ENCODE data around the gene OR2V2.
"Not testable (repeated sequence)": the region's sequence is repeated elsewhere in the genome, so short reads cannot be mapped to it uniquely, and the experiment has no call there.

Gene OR2V2

GRCh38 chr5:181109489-181110013, 37.8 kb upstream of the OR2V2 start:
- Mint-ChIP-seq H3K4me1 (ENCODE audit: low read depth) (peaks cover under 1% of the 10 kb centered on the region), H3K4me3 (no peak overlapping the region), H3K27me3 (peaks cover 38% of the 10 kb centered on the region), H3K36me3 (no peaks in the 10 kb centered on the region), H3K9me3 (ENCODE audit: low read depth) (no peaks in the 10 kb centered on the region), H3K27ac (no peak overlapping the region)

GRCh38 chr5:181111010-181111409, 36.4 kb upstream of the OR2V2 start:
- H3K4me1 Mint-ChIP-seq (ENCODE audit: low read depth) = peaks cover 10% of the 10 kb centered on the region
- H3K9me3 Mint-ChIP-seq (ENCODE audit: low read depth) = no peaks in the 10 kb centered on the region
- H3K36me3 Mint-ChIP-seq = no peaks in the 10 kb centered on the region
- no peak overlapping the region for H3K4me3 Mint-ChIP-seq
- no peak overlapping the region for H3K27ac Mint-ChIP-seq
- H3K27me3 Mint-ChIP-seq = peaks cover 47% of the 10 kb centered on the region

GRCh38 chr5:181112476-181112875, 34.9 kb upstream of the OR2V2 start:
- Mint-ChIP-seq H3K27ac (no peak overlapping the region), H3K27me3 (peaks cover 54% of the 10 kb centered on the region), H3K4me1 (ENCODE audit: low read depth) (peaks cover 10% of the 10 kb centered on the region), H3K4me3 (no peak overlapping the region), H3K36me3 (no peaks in the 10 kb centered on the region), H3K9me3 (ENCODE audit: low read depth) (no peaks in the 10 kb centered on the region)

- H3K36me3 Mint-ChIP-seq; H3K27ac Mint-ChIP-seq; H3K4me3 Mint-ChIP-seq; H3K4me1 Mint-ChIP-seq (ENCODE audit: low read depth); H3K9me3 Mint-ChIP-seq (ENCODE audit: low read depth): not testable (repeated sequence)
- peaks cover 56% of the 10 kb centered on the region for H3K27me3 Mint-ChIP-seq
Measured at GRCh38 chr5:181113572-181113971, 33.8 kb upstream of the OR2V2 start.

- H3K36me3 Mint-ChIP-seq = no peaks in the 10 kb centered on the region
- no peak overlapping the region for H3K27ac Mint-ChIP-seq
- H3K27me3 Mint-ChIP-seq = peaks cover 63% of the 10 kb centered on the region
Measured at GRCh38 chr5:181114284-181114843, 33.0 kb upstream of the OR2V2 start.

GRCh38 chr5:181114844-181115778, 32.3 kb upstream of the OR2V2 start:
- Mint-ChIP-seq H3K4me3 (no peak overlapping the region), H3K27me3 (peaks cover 60% of the 10 kb centered on the region), H3K4me1 (ENCODE audit: low read depth) (peaks cover 10% of the 10 kb centered on the region), H3K36me3 (no peaks in the 10 kb centered on the region), H3K27ac (no peak overlapping the region), H3K9me3 (ENCODE audit: low read depth) (no peaks in the 10 kb centered on the region)

More at GRCh38 chr5:181114284-181114843, 33.0 kb upstream of the OR2V2 start:
- H3K4me1 Mint-ChIP-seq (ENCODE audit: low read depth) = peaks cover 10% of the 10 kb centered on the region
- no peak overlapping the region for H3K4me3 Mint-ChIP-seq
- no peaks in the 10 kb centered on the region for H3K9me3 Mint-ChIP-seq (ENCODE audit: low read depth)

GRCh38 chr5:181118369-181118768, 29.0 kb upstream of the OR2V2 start:
- Mint-ChIP-seq H3K4me1 (ENCODE audit: low read depth) (peaks cover 10% of the 10 kb centered on the region), H3K4me3 (no peak overlapping the region), H3K27me3 (peaks cover 65% of the 10 kb centered on the region), H3K27ac (no peak overlapping the region), H3K36me3 (no peaks in the 10 kb centered on the region), H3K9me3 (ENCODE audit: low read depth) (no peaks in the 10 kb centered on the region)

GRCh38 chr5:181119105-181119504, 28.3 kb upstream of the OR2V2 start:
- H3K36me3 Mint-ChIP-seq = no peaks in the 10 kb centered on the region
- no peaks in the 10 kb centered on the region for H3K9me3 Mint-ChIP-seq (ENCODE audit: low read depth)
- peaks cover 10% of the 10 kb centered on the region for H3K4me1 Mint-ChIP-seq (ENCODE audit: low read depth)
- no peak overlapping the region for H3K4me3 Mint-ChIP-seq
- H3K27me3 Mint-ChIP-seq = peaks cover 62% of the 10 kb centered on the region
- no peak overlapping the region for H3K27ac Mint-ChIP-seq

GRCh38 chr5:181120306-181120705, 27.1 kb upstream of the OR2V2 start:
- Mint-ChIP-seq H3K27me3 (peaks cover 55% of the 10 kb centered on the region), H3K27ac (no peak overlapping the region), H3K36me3 (no peaks in the 10 kb centered on the region), H3K9me3 (ENCODE audit: low read depth) (no peaks in the 10 kb centered on the region), H3K4me1 (ENCODE audit: low read depth) (peaks cover 3% of the 10 kb centered on the region), H3K4me3 (no peak overlapping the region)

GRCh38 chr5:181120761-181121160, 26.6 kb upstream of the OR2V2 start:
- no peak overlapping the region for H3K4me3 Mint-ChIP-seq
- H3K27me3 Mint-ChIP-seq = peaks cover 53% of the 10 kb centered on the region
- H3K27ac Mint-ChIP-seq = no peak overlapping the region
- no peaks in the 10 kb centered on the region for H3K4me1 Mint-ChIP-seq (ENCODE audit: low read depth)
- no peaks in the 10 kb centered on the region for H3K9me3 Mint-ChIP-seq (ENCODE audit: low read depth)
- H3K36me3 Mint-ChIP-seq = no peaks in the 10 kb centered on the region

GRCh38 chr5:181121675-181122561, 25.5 kb upstream of the OR2V2 start:
- no peaks in the 10 kb centered on the region for H3K9me3 Mint-ChIP-seq (ENCODE audit: low read depth)
- H3K4me1 Mint-ChIP-seq (ENCODE audit: low read depth) = no peaks in the 10 kb centered on the region
- peaks cover 48% of the 10 kb centered on the region for H3K27me3 Mint-ChIP-seq
- H3K27ac Mint-ChIP-seq = no peak overlapping the region
- H3K4me3 Mint-ChIP-seq = no peak overlapping the region
- H3K36me3 Mint-ChIP-seq = no peaks in the 10 kb centered on the region

- H3K27me3 Mint-ChIP-seq = peaks cover 43% of the 10 kb centered on the region
- no peaks in the 10 kb centered on the region for H3K9me3 Mint-ChIP-seq (ENCODE audit: low read depth)
- H3K27ac Mint-ChIP-seq = no peak overlapping the region
- no peaks in the 10 kb centered on the region for H3K36me3 Mint-ChIP-seq
- H3K4me1 Mint-ChIP-seq (ENCODE audit: low read depth) = no peaks in the 10 kb centered on the region
- no peak overlapping the region for H3K4me3 Mint-ChIP-seq
Measured at GRCh38 chr5:181124526-181124925, 22.9 kb upstream of the OR2V2 start.

GRCh38 chr5:181126841-181127240, 20.5 kb upstream of the OR2V2 start:
- Mint-ChIP-seq H3K4me1 (ENCODE audit: low read depth) (no peaks in the 10 kb centered on the region), H3K27me3 (peaks cover 44% of the 10 kb centered on the region), H3K9me3 (ENCODE audit: low read depth) (no peaks in the 10 kb centered on the region)

GRCh38 chr5:181127456-181127855, 19.9 kb upstream of the OR2V2 start:
- H3K4me3 Mint-ChIP-seq = no peak overlapping the region
- H3K4me1 Mint-ChIP-seq (ENCODE audit: low read depth) = no peaks in the 10 kb centered on the region
- peaks cover 3% of the 10 kb centered on the region for H3K36me3 Mint-ChIP-seq
- no peak overlapping the region for H3K27ac Mint-ChIP-seq
- peaks cover 45% of the 10 kb centered on the region for H3K27me3 Mint-ChIP-seq
- no peaks in the 10 kb centered on the region for H3K9me3 Mint-ChIP-seq (ENCODE audit: low read depth)

More at GRCh38 chr5:181126841-181127240, 20.5 kb upstream of the OR2V2 start:
- Mint-ChIP-seq H3K4me3 (no peak overlapping the region), H3K27ac (no peak overlapping the region), H3K36me3 (peaks cover 2% of the 10 kb centered on the region)

Measured in activated naive CD8-positive, alpha-beta T cell (primary cell).